Fibroblast of lung (primary cell): ENCODE data around the gene RBL2. TPM values are rescaled to one million over a fixed set of nuclear protein-coding genes. Genes with fewer than 3 reads are reported as not detected.

Source experiments
- DNase-seq, 2 donors: peaks; one replicate each; pipeline versions ENCODE4 v3.0.0 to v3.0.0-alpha.2; 2010; ENCODE audit warnings: low read depth in 2 of 2
- H2AFZ ChIP-seq: 2 replicates; pipeline ENCODE4 v1.5.1; 2012; ENCODE audit warnings: low read length, control low read depth, inconsistent platforms
- H3K27ac ChIP-seq: 2 replicates; pipeline ENCODE4 v1.5.1; 2011; ENCODE audit warnings: low read length, control low read depth; ENCODE audit not compliant: insufficient read depth
- H3K27me3 ChIP-seq: 2 replicates; pipeline ENCODE4 v1.5.1; 2011; ENCODE audit warnings: mild to moderate bottlenecking, low read length; ENCODE audit not compliant: control insufficient read depth, insufficient read depth
- H3K36me3 ChIP-seq: 2 replicates; pipeline ENCODE4 v1.5.1; 2011; ENCODE audit warnings: low read length; ENCODE audit not compliant: control insufficient read depth, insufficient read depth
- H3K4me1 ChIP-seq: 2 replicates; pipeline ENCODE4 v1.5.1; 2011; ENCODE audit warnings: low read length; ENCODE audit not compliant: control insufficient read depth, insufficient read depth; ENCODE audit errors: extremely low read depth
- H3K4me2 ChIP-seq: 2 replicates; pipeline ENCODE4 v1.5.1; 2011; ENCODE audit warnings: low read length, control low read depth; ENCODE audit not compliant: insufficient read depth; ENCODE audit errors: extremely low read depth
- H3K4me3 ChIP-seq, 4 experiments: fragments of 200-600 bp in 1 of 4; sonication (generic) in 1 of 4; replicated peaks in 1 of 4; 2 replicates each; pipeline ENCODE4 v1.5.1; 2011 to 2016; ENCODE audit warnings: low read length in 4 of 4, low read depth in 3 of 4, mild to moderate bottlenecking in 3 of 4, control low read depth in 2 of 4, inconsistent platforms in 1 of 4, mixed read lengths in 1 of 4; ENCODE audit not compliant: insufficient read depth in 1 of 4; ENCODE audit errors: control extremely low read depth in 1 of 4
- H3K79me2 ChIP-seq: 2 replicates; pipeline ENCODE4 v1.5.1; 2012; ENCODE audit warnings: mild to moderate bottlenecking, low read length, inconsistent platforms; ENCODE audit not compliant: control insufficient read depth, insufficient read depth
- H3K9ac ChIP-seq: 2 replicates; pipeline ENCODE4 v1.5.1; 2011; ENCODE audit warnings: mild to moderate bottlenecking, low read length, control low read depth; ENCODE audit not compliant: insufficient read depth
- H3K9me3 ChIP-seq: 2 replicates; pipeline ENCODE4 v1.5.1; 2012; ENCODE audit warnings: low read depth, low read length; ENCODE audit not compliant: control insufficient read depth, insufficient read depth
- H4K20me1 ChIP-seq: 2 replicates; pipeline ENCODE4 v1.5.1; 2011; ENCODE audit warnings: low read length; ENCODE audit not compliant: control insufficient read depth, insufficient read depth; ENCODE audit errors: extremely low read depth
- CTCF ChIP-seq, 2 donors: IDR thresholded peaks in 1 of 2; conservative IDR thresholded peaks in 1 of 2; 1 replicate in 1 of 2; 2 replicates in 1 of 2; pipeline ENCODE4 v1.5.1; 2011 to 2012; ENCODE audit warnings: low read length in 2 of 2, control low read depth in 1 of 2, inconsistent platforms in 1 of 2, low read depth in 1 of 2, mild to moderate bottlenecking in 1 of 2
- EZH2 ChIP-seq: IDR thresholded peaks from 2 replicates; pipeline ENCODE4 v1.5.1; 2012; ENCODE audit warnings: low read length, control low read depth, mild to moderate bottlenecking; ENCODE audit errors: missing control alignments
- polyA plus RNA-seq, 2 donors: library from polyadenylated mRNA; depleted of rRNA in 1 of 2; stranded (reverse) in 1 of 2; unstranded in 1 of 2; fragments of >200 nt; gene quantifications; 2 replicates each; pipeline ENCODE4 v1.2.1, GENCODE V29; 2011 to 2012; ENCODE audit warnings: missing spikeins in 1 of 2
- total RNA-seq: library from RNA; depleted of rRNA; stranded (reverse); fragments of >200 nt; gene quantifications from 2 replicates; pipeline ENCODE4 v1.2.1, GENCODE V29; 2014

RBL2 gene
- total and polyA plus RNA-seq, 2 donors (not counting 1 experiment from before 2014, with no cell fraction given), result 47.7 to 48.2 TPM

GRCh38 chr16:53453928-53454327 is 19.7 kb downstream of the RBL2 start:
- DNase-seq, result no peak
- peaks cover 2% of the 10 kb centered on the region for H3K36me3 ChIP-seq

GRCh38 chr16:53456625-53457024 is 22.4 kb downstream of the RBL2 start:
- no peak for DNase-seq
- no peak overlapping the region for H3K4me3 ChIP-seq
- no peaks in the 10 kb centered on the region for H3K9me3 ChIP-seq
- no peak overlapping the region for H3K27ac ChIP-seq
- H3K4me1 ChIP-seq, result no peaks in the 10 kb centered on the region
- no peak overlapping the region for H3K9ac ChIP-seq
- H2AFZ ChIP-seq, result no peak overlapping the region
- peaks cover 4% of the 10 kb centered on the region for H3K36me3 ChIP-seq
- no peaks in the 10 kb centered on the region for H3K79me2 ChIP-seq
- TF ChIP-seq CTCF (conservative IDR thresholded peaks at IDR 0.05 in 1 of 2, IDR thresholded peaks at IDR 0.05 in 1 of 2; ENCODE audit: low read depth in 1 of 2, low read length in 2 of 2), result no peak
- no peak for TF ChIP-seq EZH2
- no peak overlapping the region for H3K4me2 ChIP-seq
- no peaks in the 10 kb centered on the region for H3K27me3 ChIP-seq
- no peaks in the 10 kb centered on the region for H4K20me1 ChIP-seq

More at GRCh38 chr16:53453928-53454327, 19.7 kb downstream of the RBL2 start:
- no peak overlapping the region for H3K4me2 ChIP-seq
- H3K9me3 ChIP-seq, result no peaks in the 10 kb centered on the region
- H3K4me1 ChIP-seq, result no peaks in the 10 kb centered on the region
- no peak overlapping the region for H3K4me3 ChIP-seq
- H3K79me2 ChIP-seq, result no peaks in the 10 kb centered on the region
- H4K20me1 ChIP-seq, result no peaks in the 10 kb centered on the region
- no peak overlapping the region for H3K27ac ChIP-seq
- H3K27me3 ChIP-seq, result no peaks in the 10 kb centered on the region
- TF ChIP-seq CTCF (conservative IDR thresholded peaks at IDR 0.05 in 1 of 2, IDR thresholded peaks at IDR 0.05 in 1 of 2; ENCODE audit: low read depth in 1 of 2, low read length in 2 of 2) (no peak), EZH2 (no peak)
- no peak overlapping the region for H3K9ac ChIP-seq
- H2AFZ ChIP-seq, result no peak overlapping the region

GRCh38 chr16:53457670-53458069 is 23.4 kb downstream of the RBL2 start:
- no peaks in the 10 kb centered on the region for H3K4me1 ChIP-seq
- DNase-seq, result no peak
- TF ChIP-seq CTCF (conservative IDR thresholded peaks at IDR 0.05 in 1 of 2, IDR thresholded peaks at IDR 0.05 in 1 of 2; ENCODE audit: low read depth in 1 of 2, low read length in 2 of 2), result no peak
- no peak for TF ChIP-seq EZH2
- H3K9me3 ChIP-seq, result no peaks in the 10 kb centered on the region
- H3K36me3 ChIP-seq, result peaks cover 4% of the 10 kb centered on the region
- H3K27ac ChIP-seq, result no peak overlapping the region
- H3K4me2 ChIP-seq, result no peak overlapping the region
- no peak overlapping the region for H2AFZ ChIP-seq
- no peak overlapping the region for H3K9ac ChIP-seq
- H4K20me1 ChIP-seq, result no peaks in the 10 kb centered on the region
- H3K79me2 ChIP-seq, result no peaks in the 10 kb centered on the region
- H3K4me3 ChIP-seq, result no peak overlapping the region
- no peaks in the 10 kb centered on the region for H3K27me3 ChIP-seq
